GM19438 (cell line): ENCODE results near the gene TMSB10.
"Not testable (repeated sequence)": the region's sequence is repeated elsewhere in the genome, so short reads cannot be mapped to it uniquely, and the experiment has no call there.

Experiments
- ATAC-seq: cut with Tn5 transposase; IDR thresholded peaks from one replicate; pipeline ENCODE4 v1.9.1; 2021; ENCODE audit warnings: low read depth; ENCODE audit not compliant: unreplicated experiment

TMSB10 gene

GRCh38 chr2:84900971-84901370 is 4.5 kb upstream of the TMSB10 start:
- no peak for ATAC-seq

DNA sequence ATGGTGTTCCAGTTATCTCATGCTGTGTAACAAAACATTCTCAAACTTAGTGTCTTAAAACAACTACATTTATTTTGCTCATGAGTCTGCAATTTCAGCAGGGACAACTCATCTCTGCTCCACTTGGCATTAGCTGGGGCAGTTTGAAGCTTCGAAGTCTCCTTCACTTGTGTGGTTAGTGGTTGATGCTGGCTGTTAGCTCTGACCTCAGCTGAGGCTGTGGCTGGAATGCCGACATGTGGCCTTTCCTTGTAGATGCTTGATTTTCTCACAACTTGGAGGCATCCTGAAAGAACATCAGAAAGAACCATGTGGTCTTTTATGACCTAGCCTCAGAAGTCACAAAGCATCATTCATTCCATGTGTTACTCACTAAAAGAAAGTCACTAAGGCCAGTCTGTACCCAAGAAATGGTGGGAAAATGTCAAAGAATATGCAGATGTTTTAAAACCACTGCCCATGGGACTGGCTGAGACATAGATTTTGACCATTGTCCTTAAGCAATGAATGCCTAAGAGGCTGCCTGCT is 3.8 kb upstream of the TMSB10 start:
- ATAC-seq, result no peak

DNA sequence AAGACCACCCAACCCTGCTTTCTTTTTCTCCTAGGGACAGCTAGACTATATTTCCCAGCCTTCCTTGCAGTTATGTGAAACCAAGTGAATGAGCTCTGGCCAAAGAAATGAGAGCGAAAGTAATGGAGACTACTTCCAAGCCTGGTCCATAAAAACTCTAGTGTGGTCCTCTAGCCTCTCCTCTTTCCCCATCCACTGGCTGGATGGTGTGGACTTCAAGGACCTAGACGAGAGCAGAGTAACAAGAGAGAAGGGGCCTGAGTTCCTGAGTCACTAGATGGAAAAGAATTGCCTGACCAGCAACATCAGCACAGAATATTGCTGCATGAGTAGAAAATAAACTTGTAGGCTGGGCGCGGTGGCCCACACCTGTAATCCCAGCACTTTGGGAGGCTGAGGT is 2.9 kb upstream of the TMSB10 start:
- no peak for ATAC-seq

GRCh38 chr2:84904151-84904550 is 1.3 kb upstream of the TMSB10 start:
- no peak for ATAC-seq

DNA sequence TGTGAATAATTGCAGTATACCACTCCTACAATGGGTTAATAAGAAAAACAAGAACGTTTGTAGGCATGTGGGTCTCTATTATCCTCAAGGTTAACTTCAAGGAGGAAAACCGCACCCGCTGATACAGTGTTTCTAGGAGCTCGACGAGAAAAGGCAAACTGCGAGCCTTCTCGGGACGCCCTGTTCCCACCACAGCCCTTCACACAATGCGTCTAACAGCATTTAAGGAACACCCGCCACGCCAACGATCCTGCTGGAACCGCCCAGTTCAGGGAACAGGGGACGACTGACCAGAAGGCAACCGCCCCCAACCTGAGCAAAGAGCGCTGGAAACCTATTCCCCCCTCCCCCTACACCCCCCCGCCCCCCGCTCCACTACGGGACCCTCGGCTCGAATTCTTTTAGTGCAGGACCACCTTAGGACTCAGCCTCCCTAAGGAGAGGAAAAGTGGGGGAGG is 710 bp upstream of the TMSB10 start:
- ATAC-seq, result no peak

DNA sequence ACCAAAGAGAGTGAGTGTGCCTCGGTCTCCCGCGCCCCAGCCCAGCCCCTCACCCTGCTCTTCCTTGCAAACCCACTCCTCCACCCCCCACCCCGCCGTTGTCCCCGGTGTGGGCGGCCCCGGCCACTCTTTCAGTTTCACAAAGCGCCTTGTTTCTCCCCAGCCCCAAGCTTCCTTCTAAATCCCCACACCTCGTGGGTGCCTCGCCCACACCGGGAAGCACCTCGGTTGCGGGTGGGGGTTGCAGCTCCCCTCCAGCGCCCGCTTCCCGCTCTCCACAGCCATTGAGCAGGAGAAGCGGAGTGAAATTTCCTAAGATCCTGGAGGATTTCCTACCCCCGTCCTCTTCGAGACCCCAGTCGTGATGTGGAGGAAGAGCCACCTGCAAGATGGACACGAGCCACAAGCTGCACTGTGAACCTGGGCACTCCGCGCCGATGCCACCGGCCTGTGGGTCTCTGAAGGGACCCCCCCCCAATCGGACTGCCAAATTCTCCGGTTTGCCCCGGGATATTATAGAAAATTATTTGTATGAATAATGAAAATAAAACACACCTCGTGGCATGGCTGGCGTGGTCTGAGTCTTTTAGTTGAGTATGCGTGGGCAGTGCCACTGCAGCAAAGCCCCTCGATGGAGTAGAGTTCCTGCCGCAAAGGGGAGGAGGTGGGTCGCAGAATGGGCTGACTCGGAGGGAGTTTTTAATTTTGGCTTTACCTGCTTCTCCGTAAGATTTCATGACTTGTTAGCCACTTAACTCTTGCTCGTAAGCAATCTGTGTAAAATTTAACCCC is 848 bp downstream of the TMSB10 start:
- ATAC-seq, result peak; percentile 36

DNA sequence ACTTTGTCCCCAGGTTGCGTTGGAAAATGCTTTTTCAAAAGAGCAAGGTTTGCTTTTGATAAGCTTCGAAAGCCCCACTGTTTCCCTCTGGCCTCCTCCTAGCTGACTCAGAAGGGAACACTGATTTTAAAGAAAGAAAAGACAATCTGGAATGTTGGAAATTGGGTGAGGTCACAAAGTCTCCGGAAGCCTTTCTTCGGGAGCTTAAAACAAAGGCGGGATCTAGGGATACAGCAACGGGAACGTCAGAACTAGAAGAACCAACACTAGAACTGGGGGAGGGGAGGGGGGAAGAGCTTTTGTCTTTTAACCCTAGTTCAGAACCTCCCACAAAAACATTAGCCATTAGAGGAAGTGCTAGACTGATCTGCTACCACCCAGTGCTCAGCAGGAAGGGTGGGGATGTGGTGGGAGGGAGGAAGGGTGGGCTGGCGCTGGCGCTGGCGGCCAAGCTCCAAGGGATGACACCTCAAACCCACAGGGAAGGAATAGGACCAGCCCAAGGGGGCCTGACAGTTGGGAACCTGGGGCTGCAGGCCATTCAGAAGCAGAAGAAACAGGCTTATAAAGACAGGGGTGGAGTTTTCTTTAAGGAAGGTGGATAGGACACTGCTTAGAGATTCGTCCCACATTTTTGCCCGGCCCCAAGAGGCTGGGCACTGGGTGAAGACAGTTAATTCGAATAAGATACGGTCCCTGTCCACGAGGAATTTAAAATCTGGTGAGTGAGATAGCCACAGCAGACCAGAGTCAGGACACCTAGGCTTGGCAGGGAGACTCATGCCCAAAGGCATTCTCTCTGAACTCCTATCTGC is 1.7 kb downstream of the TMSB10 start:
- ATAC-seq, result peak; percentile 42

DNA sequence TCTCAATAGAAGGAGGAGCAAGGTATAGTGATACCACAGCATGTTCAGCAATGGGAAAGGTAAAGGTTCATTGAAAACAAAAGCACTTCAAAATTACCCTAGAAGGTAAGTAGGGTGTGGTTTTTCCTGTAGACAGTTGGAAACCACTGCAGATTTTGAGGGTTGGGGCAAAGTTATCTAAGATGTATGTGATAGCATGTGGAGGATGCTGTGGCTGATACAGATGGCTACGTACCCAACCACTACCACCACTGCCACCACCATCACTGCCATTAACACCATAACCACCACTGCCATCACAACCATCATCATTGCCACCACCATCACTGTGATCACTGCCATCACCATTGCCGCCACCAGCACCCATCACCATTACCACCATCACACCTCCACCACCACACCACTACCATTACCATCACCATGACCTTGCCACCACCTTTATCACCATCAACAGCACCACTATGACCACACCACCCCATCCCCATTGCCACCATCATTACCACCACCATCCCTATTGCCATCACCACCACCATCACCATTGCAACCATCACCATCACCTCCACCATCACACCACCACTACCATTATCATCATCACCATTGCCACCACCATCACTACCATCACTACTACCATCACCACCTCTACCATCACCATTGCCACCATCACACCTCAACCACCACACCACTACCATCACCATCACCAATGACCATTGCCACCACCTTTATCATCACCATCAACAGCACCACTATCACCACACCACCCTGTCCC is 3.7 kb downstream of the TMSB10 start:
- ATAC-seq, result no peak

GRCh38 chr2:84911135-84911678 is 5.8 kb downstream of the TMSB10 start:
- ATAC-seq, result no peak

DNA sequence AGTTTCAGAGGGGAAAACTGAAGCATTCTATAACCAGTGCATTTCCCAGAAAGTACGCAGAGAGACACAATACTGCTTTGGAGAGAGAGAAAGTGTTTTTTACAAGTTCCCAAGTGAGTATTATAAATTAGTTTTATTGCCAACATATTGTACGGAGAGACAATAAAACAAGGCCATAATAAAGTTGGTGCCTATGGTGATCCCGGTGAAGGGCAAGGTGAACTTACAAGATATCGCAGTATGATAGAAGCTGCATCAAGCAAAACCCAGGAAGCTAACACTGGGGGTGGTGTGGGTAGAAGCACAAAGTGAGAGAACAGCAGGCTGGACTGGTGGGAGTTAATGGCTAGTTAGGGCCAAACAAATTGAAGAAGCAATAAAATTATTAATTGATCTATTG is 7.5 kb downstream of the TMSB10 start:
- ATAC-seq, result no peak

- ATAC-seq, result no peak
Measured at GRCh38 chr2:84914334-84914733, 8.9 kb downstream of the TMSB10 start.

DNA sequence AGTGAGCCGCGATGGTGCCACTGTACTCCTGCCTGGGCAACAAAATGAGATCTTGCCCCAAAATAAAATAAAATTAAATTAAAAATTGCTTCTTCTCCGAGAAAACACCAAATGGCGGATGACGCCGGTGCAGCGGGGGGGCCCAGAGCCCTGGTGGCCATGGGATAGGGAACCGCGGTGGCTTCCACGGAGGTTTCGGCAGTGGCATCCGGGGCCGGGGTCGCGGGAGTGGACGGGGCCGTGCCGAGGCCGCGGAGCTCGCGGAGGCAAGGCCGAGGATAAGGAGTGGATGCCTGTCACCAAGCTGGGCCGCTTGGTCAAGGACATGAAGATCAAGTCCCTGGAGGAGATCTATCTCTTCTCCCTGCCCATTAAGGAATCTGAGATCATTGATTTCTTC is 10.2 kb downstream of the TMSB10 start:
- not testable (repeated sequence) for ATAC-seq

GRCh38 chr2:84917821-84918220 is 12.4 kb downstream of the TMSB10 start:
- ATAC-seq, result not testable (repeated sequence)

DNA sequence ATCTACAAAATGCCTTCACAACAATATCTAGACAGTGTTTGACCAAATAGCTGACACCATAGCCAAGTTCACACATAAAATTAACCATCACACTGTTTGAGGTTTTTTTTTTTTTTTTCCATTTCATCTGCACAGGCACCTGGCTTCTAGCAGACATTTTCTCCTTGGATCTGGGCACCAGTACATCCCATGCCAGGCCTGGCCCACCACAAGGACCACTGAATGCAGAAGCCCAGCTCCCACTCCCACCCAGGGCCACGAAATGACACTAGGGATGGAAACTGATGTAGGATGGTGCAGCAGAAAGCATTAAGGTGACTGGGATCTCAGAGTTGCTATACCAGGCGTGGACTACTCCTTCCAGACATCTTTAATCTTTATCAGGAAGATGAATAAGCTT is 13.0 kb downstream of the TMSB10 start:
- ATAC-seq, result no peak

GRCh38 chr2:84919885-84920580 is 14.6 kb downstream of the TMSB10 start:
- ATAC-seq, result peak; percentile 39

DNA sequence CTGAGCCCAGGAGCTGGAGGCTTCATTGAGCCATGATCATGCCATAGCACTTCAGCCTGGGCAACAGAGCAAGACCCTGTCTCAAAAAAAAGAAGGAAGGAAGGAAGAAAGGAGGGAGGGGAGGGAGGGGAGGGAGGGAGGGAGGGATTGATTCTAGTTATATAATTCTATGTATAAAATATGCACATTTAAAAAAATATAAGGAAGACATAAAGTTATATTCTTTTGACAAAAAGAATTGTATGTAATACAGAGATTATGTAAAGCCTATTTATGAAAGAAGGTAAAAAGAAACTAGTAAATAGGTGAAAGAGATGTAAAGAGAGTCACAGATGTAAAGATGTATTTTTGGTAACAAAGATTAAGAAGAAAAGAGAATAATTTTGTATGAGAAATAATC is 17.6 kb downstream of the TMSB10 start:
- ATAC-seq, result no peak

DNA sequence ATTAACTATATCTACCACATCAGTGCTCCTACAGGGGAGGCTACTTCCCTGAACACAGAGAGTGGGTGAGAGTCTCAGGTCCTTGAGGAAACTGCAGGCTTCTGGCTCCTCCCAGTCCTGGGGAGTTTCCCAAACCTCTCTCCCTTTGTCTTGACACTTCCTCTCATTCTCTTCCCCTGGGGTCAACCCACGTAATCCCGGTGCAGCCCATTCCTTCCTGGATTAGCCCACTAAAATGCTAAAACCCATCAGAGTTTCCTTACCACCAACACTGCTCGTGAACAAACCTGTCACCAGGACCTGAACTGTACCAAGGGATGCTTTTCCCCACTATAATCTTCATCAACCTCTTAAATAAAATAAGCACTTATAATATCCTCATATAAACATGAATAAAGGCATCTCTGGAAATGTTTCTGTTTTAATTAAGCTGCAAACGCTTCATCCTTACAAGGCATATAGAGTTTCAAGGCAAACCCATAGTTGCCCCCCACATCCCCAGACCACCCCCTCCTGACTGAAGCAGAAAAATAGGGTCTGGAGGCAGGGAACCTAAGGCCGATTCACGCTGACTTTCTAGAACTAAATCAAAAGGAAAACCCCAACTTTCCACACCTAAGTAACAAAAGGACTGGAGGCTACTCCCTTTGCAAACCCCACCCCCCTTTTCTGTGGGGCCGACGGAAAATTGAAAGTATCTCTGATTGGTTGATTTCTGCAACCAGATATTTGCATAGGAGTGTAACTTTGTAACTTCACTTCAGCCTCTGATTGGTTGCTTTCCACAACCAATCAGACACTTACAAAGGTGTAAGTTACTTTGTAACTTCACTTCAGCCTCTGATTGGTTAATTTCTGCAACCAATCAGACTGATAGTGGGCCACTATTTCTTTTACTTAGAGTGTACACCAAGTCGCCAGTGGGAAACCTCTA is 19.0 kb downstream of the TMSB10 start:
- ATAC-seq, result no peak

DNA sequence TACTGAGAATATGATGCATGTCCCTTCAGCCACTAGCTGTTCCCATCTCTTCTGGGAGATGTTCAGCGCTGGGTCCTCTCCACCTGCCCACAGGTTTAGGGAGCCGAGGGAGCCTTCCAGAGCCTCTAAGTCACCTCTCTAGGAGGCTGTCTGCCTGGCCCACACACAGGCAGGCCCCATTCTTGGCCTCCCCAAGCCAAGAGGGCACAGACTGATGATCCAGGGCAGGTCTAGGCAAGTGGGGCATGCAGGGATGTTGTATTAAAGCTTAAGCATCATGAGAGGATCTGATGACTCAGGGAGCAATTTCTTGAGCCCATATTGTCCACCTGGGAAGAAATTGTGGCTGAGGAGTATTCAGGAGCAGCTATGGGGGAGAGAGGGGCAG is 19.9 kb downstream of the TMSB10 start:
- peak; percentile 0 for ATAC-seq
